ENCODE results near the gene PDE7B.

GRCh38 chr6:135866445-135867123 lies 15.1 kb downstream of the PDE7B start:
- TF ChIP-seq CTCF (conservative IDR thresholded peaks at IDR 0.05; ENCODE audit: low read length): no peak
- TF ChIP-seq EZH2phosphoT487 (IDR thresholded peaks at IDR 0.05; ENCODE audit: borderline replicate concordance): no peak
